ENCODE measurements around the gene PSAP.

Gene PSAP

DNA sequence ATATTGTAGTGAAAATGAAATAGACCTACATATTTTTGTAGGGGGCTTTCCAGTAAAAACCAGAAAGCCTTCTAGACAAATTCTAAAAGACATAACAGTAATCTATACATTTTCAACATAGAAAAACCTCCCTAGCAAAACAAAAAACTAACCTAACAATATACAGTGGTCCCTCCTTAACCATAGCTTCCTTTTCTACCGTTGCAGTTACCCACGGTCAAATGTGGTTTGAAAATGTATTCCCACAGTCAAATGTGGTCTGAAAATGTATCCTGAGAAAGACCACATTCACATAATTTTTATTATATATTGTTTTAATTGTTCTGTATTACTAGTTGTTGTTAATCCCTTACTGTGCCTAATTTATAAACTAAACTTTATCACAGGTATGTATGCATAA is 6.4 kb downstream of the PSAP start:
- DNase-seq (ENCODE audit: low spot score), result no peak

DNA sequence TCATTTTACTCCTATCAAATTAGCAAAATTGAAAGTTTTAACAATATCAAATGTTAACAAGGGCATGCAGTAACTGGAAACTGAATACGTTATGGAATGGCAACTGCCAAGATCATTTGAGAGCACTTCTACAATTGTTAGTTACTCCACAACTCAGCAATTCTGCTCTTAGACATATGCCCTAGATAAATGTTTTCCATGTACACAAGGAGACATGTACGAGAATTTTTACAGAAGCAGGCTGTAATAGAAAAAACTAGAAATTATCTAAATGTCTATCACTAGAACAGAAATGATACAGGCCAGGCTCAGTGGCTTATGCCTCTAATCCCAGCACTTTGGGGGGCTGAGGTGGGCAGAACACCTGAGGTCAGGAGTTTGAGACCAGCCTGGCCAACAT is 7.0 kb downstream of the PSAP start:
- no peak for DNase-seq (ENCODE audit: low spot score)

DNA sequence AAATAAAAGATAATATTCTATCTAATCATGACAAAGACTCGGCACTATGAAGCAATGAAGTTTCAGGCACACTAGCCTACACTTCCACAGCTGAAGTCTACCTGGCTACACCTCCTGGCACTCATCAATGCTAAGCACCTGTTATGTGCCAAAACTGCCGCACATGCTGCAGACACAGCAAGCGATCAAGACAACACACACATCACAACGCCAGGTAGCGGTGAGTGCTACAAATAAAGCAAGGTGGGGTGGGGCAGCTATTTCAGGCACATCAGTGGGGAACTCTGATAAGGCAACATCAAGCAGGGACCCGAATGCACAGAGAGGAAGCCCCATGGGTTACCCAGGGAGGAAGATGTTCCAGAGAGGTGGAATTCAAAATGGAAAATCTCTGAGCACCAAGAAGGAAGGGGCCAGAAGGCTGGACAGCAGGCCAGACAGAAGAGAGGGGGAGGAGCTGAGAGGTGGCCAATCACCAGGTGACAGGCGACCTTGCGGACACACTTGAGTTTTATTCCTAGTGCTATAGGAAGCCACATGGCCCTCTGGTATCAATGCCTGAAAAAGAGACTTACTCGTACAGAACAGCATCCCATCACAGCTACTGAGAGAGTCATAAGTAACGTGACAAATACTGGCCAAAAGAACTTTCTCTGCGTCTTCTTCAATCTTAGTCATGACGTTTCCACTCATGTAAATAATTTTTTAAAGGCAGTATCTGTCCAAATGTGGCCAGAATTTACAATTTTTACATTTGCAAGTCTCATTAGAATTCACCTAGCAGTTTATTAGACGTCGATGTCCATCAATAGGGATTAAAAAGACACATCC is 8.0 kb downstream of the PSAP start:
- no peak for DNase-seq (ENCODE audit: low spot score)

DNA sequence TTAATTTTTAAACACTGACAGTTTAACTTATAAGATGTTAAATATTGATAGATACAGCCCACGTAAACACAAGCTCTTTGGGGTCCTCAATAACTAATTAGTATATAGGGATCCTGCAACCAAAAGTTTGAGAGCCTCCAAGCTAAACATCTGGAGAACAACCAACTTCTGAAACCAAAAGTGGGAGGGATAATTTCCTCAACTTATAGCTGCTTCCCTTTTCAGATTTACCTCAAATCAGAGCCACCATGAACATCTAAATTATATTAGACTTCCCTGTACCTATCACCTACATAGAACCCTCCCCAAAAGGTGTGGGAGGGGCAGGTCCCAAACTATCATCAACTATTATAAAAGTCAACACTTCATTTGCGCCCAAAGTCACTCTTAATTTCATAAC is 8.6 kb downstream of the PSAP start:
- DNase-seq (ENCODE audit: low spot score), result no peak

DNA sequence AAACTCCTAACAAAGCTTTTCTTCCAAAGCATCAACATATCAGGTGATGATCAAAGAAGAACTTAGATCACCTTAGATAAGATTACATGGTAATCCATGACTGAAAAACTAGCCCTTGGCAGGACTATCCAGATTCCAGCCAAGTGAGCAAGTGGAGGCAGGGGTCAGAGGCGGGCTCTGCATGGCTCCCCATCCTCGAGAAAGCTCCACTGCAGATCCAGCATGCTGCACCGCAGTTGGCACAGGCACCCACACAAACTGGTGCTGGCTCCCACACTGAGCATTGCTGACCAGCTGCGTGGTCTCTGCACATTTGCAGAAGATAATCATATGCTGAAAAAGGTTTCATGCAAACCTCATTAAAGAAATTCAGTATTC is 10.1 kb downstream of the PSAP start:
- DNase-seq (ENCODE audit: low spot score), result no peak

DNA sequence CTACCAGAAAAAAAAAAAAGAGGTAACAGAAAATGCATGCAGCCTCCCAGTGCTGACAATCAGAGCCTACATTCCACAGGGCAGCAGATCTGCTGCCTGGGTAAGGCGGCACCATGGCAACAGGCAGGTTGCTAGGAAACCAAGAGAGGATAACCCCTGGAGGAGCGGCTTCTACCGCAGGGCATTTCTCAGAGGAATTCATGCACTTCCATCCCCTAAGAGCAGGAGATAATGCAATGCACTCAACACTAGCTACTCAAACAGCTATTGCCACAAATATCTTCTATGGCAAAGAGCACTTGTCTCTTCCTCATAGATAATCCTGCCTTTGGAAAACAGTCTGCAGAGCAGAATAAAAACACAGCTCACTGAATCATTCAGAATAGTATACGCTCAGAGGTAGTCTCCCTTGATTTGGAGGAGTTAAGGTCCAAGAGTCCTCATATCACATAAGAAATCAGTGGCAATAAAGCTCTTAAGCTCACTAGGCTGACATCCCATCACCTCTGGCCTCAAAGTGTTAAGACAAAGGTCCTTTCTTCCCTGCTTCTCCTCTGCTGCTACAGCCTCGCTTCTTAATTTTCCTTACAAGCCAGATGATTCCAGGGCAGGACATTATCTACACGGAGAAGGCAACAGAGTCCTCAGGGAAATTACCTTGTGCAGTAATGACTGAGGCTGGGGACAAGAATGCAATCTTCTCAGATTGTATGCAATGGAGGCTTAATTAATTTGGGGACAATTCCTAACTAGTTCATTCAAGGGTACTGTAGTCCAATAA is 10.7 kb downstream of the PSAP start:
- DNase-seq (ENCODE audit: low spot score), result peak; percentile 38

DNA sequence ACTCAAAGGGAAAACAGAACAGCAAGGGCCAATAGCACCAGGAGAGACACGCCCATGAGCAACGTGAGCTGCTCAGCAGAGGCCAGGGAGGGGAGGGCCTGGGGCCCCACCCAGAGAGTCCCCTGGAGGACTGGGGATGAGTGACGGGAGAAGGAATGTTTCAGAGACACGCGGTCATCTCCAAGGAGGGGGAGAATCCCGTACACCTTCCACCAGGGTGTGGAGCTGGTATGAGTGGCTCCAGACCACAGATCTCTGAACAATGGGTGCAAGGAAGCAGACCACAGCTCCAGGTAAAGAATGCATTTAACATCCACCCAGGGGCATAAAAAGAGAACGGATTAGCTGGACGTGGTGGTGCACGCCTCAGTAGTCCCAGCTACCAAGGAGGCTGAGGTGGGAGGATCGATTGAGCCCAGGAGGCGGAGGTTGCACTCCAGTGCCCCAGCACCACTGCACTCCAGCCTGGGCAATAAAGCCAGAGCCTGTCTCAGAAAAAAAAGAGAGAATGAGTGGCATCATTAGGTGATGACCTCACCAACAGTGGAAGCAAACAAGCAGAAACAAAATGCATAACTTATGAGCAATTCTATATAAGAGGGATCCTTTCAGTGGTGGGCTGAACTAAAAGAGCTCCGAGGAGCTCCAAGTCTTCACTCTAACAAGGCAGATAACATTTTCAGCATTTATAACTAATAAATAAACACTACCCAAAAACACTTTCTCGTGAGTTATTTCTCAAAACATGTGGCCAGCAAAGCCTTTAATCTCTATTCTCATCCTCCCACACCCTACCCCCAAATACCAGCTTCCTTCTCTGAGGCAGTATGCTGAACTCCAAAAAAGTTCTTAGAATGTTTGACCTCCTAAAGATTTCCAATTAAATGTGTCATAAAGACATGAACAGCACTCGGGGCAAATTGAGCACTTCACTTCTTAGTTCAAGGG is 12.5 kb downstream of the PSAP start:
- no peak for DNase-seq (ENCODE audit: low spot score)

DNA sequence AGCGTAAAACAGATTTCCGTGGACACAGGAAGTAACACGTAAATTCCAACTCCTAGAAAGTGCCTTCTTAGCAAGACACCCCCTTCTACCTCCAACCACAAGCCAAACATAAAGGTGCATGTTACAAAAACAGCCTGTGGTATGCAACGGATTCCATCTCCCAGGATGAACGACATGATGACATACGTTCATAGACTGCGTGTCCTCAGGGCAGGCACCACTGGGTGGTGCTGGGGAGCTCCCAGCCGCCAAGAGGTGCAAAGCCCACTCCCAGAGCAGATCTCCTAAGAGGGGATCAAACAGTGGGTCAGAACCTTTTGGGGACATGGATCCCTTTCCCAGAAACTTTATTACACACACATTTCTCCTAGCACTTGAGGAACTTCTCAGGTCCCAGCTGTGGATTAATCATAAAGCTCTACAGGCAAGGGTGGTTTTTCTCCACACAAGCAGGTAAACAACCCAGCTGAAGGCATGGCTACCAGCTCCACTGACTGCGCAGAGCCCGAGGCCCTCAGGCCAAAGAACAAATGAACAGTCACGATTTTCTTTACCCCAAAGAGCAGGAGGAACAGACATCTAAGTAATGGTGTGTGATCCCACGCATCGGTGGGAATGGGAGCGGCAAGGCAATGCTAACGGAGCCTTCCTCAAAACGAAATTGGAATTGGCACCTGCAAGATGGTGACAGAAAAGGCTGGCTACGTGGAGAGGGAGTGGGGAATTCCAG is 13.8 kb downstream of the PSAP start:
- DNase-seq (ENCODE audit: low spot score), result no peak

DNA sequence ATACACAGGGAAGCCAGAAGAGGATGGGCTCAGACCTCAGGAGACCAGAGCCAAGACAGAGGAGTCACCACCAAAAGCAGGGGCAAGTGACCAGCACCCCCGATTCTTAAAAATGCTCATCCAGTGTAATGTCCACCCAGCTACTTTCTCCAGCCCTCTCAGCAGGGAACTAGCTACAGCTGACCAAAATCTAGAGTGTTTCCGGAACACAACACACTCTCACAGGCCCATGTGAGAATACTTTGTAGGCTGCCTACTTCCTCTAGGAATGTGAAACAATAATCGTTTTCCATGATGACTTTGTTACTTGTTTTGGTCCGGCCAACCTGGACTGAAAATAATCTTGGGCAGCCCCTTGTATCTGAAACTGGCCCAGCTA is 14.5 kb downstream of the PSAP start:
- DNase-seq (ENCODE audit: low spot score), result no peak

DNA sequence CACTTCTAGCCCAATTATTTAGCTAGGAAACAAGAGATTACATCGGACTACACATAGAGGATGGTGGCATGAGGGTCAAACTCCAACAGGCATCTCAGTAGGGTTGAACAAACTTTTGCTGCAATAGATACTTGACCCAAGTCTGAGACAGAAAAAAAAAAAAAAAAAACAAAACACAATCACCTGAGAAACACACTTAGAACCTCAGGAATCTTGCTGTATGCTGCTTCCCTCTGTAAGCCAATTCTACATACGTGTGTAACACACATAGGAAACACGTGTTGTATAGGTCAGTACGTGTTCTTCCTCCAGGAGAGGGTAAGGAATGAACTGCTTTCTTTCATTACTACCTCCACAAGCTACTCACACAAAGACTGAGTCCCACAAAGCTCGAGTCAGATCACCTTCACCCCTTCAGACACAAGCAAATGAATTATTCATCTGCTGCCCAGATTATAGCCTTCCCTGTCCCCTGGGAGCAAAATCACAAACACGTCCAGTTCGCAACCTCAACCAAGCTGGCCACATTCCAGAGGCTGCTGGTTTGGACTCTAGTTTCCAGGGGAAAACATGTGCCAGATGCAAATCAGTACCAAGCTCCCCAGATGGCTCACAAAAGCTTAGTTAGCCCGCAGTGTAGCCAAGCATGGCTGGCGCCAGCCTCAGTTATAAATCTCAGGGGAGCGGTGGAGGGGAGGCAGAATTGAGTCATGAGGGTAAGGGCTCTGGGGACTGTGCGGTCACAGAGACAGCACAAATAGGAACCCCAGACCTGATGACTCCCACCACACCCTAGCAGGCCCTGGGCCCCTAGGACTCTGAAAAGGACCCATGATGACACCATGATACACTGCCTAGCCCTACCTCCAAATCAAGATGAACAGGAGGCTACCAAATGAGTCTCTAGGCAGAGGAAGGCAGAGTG is 15.1 kb downstream of the PSAP start:
- no peak for DNase-seq (ENCODE audit: low spot score)

DNA sequence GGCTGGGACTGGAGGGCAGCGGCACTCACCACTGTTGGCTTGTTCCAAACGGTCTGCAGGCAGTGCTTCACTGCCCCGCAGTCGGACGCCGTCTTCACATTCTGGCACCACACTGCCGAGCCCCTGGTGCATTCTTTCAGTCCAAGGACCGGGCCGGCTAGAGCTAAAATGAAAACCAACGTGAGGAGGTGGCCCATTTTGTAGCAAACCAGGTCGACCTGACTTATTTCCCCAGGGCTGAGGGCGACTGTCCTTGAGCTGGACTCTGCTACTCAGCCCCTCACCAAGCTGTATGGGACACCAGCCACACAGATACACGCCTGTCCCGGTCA is 16.7 kb downstream of the PSAP start:
- DNase-seq (ENCODE audit: low spot score), result no peak

DNA sequence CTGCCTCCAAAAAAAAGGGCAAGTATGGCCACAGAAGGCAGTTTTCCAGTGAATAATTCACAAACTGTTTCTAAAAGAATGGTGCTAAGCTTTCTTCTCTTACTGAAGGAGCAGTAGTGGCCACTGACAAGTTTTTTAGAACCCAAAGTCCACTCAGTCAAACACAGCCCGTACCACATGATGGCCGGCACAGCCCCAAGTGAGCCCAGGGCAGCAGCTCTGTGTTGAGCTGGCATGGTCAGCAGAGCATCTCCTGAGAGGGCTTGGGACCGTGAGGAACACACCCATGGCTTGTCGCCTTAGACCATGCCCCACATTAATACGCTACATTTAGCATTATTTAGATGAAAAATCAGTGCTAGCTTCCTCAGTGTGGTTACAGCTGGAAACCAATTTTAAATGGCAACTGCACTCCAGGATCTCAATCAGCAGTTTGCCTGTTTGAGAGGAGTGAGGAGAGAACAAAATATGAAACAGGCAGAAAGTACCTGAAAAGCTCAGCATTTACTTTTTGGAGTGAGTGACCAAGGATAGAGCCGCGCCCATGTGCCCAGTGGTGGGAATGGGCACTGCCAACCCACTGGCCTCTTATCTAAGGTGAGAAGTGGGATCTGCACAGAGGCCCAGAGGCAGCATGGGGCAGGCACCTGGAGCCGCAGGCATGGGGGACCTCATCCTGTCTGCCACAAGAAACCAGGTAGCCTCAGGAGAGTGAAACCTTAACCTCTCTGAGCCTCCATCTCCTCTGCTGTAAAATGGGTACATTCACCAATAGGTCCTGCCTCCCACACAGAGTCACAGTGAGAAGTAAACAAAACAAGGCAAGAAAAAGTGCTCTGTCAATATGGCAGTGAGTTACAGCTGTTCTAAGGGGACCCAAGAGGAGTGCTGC is 17.4 kb downstream of the PSAP start:
- DNase-seq (ENCODE audit: low spot score), result no peak

DNA sequence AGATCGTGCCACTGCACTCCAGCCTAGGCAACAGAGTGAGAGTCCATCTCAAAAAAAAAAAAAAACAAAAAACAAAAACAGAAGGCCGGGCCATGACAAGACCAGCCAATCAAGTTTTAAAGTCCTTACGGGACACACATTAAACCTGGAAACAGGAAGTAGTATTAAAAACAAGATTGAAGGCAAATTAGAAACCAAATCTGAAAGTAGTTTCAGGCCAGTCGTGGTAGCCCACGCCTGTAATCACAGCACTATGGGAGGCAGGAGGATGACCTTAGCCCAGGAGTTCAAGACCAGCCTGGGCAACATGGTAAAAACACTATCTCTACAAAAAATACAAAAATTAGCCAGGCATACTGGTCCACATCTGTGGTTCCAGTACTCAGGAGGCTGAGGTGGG is 18.1 kb downstream of the PSAP start:
- no peak for DNase-seq (ENCODE audit: low spot score)

DNA sequence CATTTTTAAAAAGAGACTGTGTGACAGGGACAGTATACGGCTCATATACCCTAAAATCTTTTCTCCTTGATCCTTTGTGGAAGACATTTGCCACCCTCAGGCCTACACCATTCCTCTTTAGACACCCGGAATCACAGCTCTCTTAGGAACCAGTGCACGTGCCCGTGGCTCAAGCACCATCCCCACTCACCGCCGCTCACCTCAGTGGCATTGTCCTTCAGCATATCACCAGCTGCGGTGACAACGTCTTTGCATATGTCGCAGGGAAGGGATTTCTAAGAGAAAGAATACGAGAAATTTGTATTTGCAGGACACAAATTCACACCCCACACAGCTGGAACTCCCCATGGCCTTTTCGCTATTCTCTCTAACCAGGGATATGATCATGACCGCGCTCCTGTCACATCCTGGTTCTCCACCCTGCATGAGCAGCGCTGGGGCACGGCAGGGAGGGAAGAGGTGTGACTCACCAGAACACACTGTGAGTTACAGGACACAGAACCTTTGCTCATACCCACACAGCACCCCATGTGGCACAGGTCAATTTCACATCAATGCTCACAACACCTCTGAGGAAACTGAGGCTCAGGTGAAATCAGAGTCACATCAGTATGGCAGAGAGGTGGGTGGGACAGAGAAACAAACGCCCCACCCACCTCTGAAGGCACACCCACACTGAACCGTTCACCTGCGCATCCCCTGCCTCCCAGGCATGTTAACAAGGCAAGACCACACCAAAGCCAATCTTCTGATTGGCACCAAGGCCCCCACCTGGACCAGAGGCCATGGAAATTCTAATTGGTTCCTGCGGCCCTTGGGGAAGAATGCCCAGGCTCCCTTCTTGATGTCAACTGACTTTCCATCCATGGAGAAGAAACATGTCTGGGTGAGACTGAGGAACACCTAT is 19.2 kb downstream of the PSAP start:
- no peak for DNase-seq (ENCODE audit: low spot score)

DNA sequence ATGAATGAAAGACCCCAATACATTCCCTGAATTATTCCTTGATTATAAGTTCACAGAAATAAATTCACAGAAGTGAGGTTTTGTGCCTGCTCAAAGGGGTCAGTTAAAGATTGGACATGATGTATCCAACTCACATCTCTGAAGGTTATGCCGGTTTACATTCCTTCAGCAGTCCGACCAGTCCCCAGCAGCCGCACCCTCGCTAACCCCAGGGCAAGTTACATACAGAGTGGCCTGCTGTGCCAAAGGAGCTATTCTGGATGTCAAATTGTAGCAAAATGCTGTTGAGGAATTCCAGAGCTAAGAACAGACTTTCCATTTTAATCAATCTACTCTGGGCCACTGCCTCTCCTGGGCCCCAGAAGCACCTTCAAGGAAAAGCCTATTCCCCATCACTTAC is 20.3 kb downstream of the PSAP start:
- no peak for DNase-seq (ENCODE audit: low spot score)

DNA sequence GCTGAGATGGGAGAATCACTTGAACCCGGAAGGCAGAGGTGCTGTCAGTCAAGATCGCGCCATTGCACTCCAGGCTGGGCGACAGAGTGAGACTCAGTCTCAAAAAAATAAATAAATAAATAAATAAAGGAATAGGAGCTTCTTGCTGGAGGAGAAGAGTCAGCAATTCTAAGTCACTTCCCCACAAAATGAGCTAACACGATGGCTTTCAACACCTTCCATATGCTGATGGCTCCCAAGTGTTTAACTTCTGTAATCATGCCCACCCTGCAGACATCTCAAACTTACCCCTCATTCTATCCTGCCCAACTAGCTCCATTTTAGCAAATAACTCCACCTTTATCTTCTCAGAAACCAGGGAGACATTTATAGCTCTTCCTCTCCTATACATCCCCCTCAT is 21.2 kb downstream of the PSAP start:
- DNase-seq (ENCODE audit: low spot score), result no peak

DNA sequence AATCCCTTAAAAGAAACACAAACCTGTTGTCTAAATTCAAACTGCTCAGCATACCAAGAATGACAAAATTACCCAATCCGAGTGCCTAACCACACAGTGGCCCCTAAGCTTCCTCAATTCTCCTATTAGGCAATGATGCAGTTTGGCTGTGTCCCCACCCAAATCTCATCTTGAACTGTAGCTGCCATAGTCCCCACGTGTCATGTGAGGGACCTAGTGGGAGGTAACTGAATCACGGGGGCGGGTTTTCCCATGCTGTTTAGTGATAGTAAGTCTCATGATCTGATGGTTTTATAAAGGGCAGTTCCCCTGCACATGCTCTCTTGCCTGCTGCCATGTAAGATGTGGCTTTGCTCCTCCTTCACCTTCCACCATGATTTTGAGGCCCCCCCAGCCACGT is 21.9 kb downstream of the PSAP start:
- no peak for DNase-seq (ENCODE audit: low spot score)

DNA sequence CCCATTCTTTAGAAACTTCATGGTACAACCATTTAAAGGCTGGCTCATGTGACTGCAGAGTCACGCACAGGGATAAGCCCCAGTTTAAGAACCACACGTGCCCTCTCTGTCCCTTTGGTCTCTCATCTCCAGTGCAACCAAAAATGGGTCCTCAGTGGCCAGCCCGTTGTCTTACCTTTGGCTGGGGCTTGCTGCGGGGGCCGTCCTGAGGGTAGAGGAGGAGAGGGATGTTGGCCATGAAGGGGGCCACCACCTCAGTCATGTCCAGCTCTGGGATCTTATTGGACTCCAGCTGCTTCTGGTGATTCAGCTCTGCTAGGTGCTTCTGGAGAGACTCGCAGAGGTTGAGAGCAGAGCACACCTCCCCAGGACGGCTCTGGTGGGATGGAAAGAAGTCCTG is 22.3 kb downstream of the PSAP start:
- no peak for DNase-seq (ENCODE audit: low spot score)

DNA sequence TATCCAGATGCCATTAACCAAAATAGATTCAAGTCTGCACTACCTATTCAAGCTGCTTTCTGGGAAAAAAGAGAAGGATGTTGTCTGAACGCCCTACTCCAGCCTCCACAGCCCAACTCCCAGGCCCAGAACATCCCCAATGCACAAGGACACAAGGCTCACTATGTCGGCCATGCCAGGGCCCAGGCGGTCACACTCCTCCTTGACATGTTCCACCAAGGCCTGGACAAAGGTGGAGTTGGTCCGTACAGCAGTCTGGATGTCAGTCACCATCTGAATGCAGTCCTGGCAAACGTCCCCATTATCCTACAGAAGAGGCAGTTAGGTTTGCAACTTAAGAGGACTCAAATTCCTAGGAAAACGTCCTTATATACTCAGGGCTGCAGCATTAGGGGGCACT is 23.2 kb downstream of the PSAP start:
- no peak for DNase-seq (ENCODE audit: low spot score)
